Superior temporal gyrus (tissue), 1 donor: ENCODE data around the gene SKA2.
"Not testable (repeated sequence)": the region's sequence is repeated elsewhere in the genome, so short reads cannot be mapped to it uniquely, and the experiment has no call there.

ENCODE experiments used
- DNase-seq: peaks from one replicate; pipeline ENCODE4 v3.0.0-alpha.2; 2016; ENCODE audit errors: extremely low spot score

SKA2 gene

GRCh38 chr17:59154721-59155438 lies at the start of gene SKA2:
SKA2 (minus strand) TSS chr17:59155186; CDS start chr17:59155163, 23 bp downstream.
- DNase-seq = peak; percentile 100

- no peak for DNase-seq
These were observed 47.3 kb upstream of the SKA2 start for GRCh38 chr17:59202320-59202719.

GRCh38 chr17:59199398-59199797 lies 44.4 kb upstream of the SKA2 start:
- DNase-seq = no peak

- no peak for DNase-seq
These were observed 38.4 kb upstream of the SKA2 start for GRCh38 chr17:59193336-59193862.

- no peak for DNase-seq
These were observed 35.8 kb upstream of the SKA2 start for GRCh38 chr17:59190806-59191205.

- DNase-seq = no peak
These were observed 31.9 kb upstream of the SKA2 start for GRCh38 chr17:59186850-59187249.

GRCh38 chr17:59185997-59186396 lies 31.0 kb upstream of the SKA2 start:
- DNase-seq = no peak

- DNase-seq = no peak
These were observed 26.5 kb upstream of the SKA2 start for GRCh38 chr17:59181481-59181880.

- no peak for DNase-seq
These were observed 25.6 kb upstream of the SKA2 start for GRCh38 chr17:59180626-59181025.

- not testable (repeated sequence) for DNase-seq
These were observed 24.6 kb upstream of the SKA2 start for GRCh38 chr17:59179601-59180000.

GRCh38 chr17:59178266-59178985 lies 23.4 kb upstream of the SKA2 start:
- no peak for DNase-seq

- no peak for DNase-seq
These were observed 20.1 kb upstream of the SKA2 start for GRCh38 chr17:59175076-59175475.

- no peak for DNase-seq
These were observed 19.7 kb upstream of the SKA2 start for GRCh38 chr17:59174671-59175070.

GRCh38 chr17:59172436-59173004 lies 17.5 kb upstream of the SKA2 start:
- DNase-seq = no peak

- DNase-seq = no peak
These were observed 12.6 kb upstream of the SKA2 start for GRCh38 chr17:59167571-59168001.

- peak; percentile 81 for DNase-seq
These were observed 11.0 kb upstream of the SKA2 start for GRCh38 chr17:59165933-59166342.

GRCh38 chr17:59161477-59161876 lies 6.5 kb upstream of the SKA2 start:
- DNase-seq = no peak

GRCh38 chr17:59160157-59161025 lies 5.4 kb upstream of the SKA2 start:
- no peak for DNase-seq

GRCh38 chr17:59155439-59156177 lies 622 bp upstream of the SKA2 start, which contains the start of gene PRR11:
PRR11 (plus strand) TSS chr17:59155746; CDS start chr17:59169753, 14,007 bp downstream.
- DNase-seq = peak; percentile 100

GRCh38 chr17:59154292-59154720 lies 680 bp downstream of the SKA2 start:
- DNase-seq = peak; percentile 53

GRCh38 chr17:59152925-59153324 lies 2.1 kb downstream of the SKA2 start:
- DNase-seq = peak; percentile 11
